Thoracic aorta (tissue), 2 donors: ENCODE measurements around the gene SLC25A17. TPM values are rescaled to one million over a fixed set of nuclear protein-coding genes. Genes with fewer than 3 reads are reported as not detected.
A peak's percentile ranks its signal among the peaks of the same experiment; 100 is the strongest.

ENCODE experiments used
- ATAC-seq: fragments of 150-250 bp; one replicate; pipeline ENCODE4 v1.8.0; 2017; ENCODE audit warnings: low read depth; ENCODE audit not compliant: insufficient number of reproducible peaks, low FRiP score
- DNase-seq: peaks from one replicate; pipeline ENCODE4 v3.0.0-alpha.2; 2020; ENCODE audit warnings: low spot score
- H3K27ac ChIP-seq, 2 donors: fragments of 200-600 bp; sonication (generic); 1 replicate in 1 of 2; 2 replicates in 1 of 2; pipeline ENCODE4 v1.5.1; 2016; ENCODE audit warnings: mild to moderate bottlenecking in 2 of 2, moderate library complexity in 2 of 2
- H3K27me3 ChIP-seq: fragments of 200-600 bp; sonication (generic); replicated peaks from 2 replicates; pipeline ENCODE4 v1.6.0; 2016; ENCODE audit warnings: mild to moderate bottlenecking; ENCODE audit not compliant: insufficient read depth
- H3K36me3 ChIP-seq: fragments of 200-600 bp; sonication (generic); one replicate; pipeline ENCODE4 v1.5.1; 2016
- H3K4me1 ChIP-seq, 2 donors: fragments of 200-600 bp; sonication (generic); 1 replicate in 1 of 2; 2 replicates in 1 of 2; pipeline versions ENCODE4 v1.5.1 to v1.6.0; 2016; ENCODE audit warnings: low read depth in 2 of 2, mild to moderate bottlenecking in 1 of 2; ENCODE audit not compliant: control insufficient read depth in 1 of 2
- H3K4me3 ChIP-seq: fragments of 200-600 bp; sonication (generic); 2 replicates; pipeline ENCODE4 v1.5.1; 2016; ENCODE audit warnings: mild to moderate bottlenecking
- H3K9me3 ChIP-seq: fragments of 200-600 bp; sonication (generic); 2 replicates; pipeline ENCODE4 v1.5.1; 2016
- total RNA-seq, 2 donors: library from RNA; depleted of rRNA; stranded (reverse); fragments of >200 nt; gene quantifications; one replicate each; pipeline versions ENCODE4 v1.1.0 to v1.2.3, GENCODE V29; 2016
- TF ChIP-seq, protein P1 (sequence below): fragments of 200-600 bp; sonication (generic); IDR thresholded peaks from one replicate; pipeline ENCODE4 v1.5.1; 2019; ENCODE audit warnings: antibody characterized with exemption

The SLC25A17 gene
- total RNA-seq, 2 donors from 2014 or later, result 14.4 to 17.9 TPM

GRCh38 chr22:40727070-40727963, 91.8 kb downstream of the SLC25A17 start:
- Histone ChIP-seq H3K27ac (no peak overlapping the region), H3K27me3 (no peaks in the 10 kb centered on the region), H3K36me3 (no peaks in the 10 kb centered on the region), H3K4me1 (no peaks in the 10 kb centered on the region), H3K9me3 (no peaks in the 10 kb centered on the region), H3K4me3 (no peak overlapping the region)
- ATAC-seq (no peak), DNase-seq (no peak)
- TF ChIP-seq, protein P1, sequence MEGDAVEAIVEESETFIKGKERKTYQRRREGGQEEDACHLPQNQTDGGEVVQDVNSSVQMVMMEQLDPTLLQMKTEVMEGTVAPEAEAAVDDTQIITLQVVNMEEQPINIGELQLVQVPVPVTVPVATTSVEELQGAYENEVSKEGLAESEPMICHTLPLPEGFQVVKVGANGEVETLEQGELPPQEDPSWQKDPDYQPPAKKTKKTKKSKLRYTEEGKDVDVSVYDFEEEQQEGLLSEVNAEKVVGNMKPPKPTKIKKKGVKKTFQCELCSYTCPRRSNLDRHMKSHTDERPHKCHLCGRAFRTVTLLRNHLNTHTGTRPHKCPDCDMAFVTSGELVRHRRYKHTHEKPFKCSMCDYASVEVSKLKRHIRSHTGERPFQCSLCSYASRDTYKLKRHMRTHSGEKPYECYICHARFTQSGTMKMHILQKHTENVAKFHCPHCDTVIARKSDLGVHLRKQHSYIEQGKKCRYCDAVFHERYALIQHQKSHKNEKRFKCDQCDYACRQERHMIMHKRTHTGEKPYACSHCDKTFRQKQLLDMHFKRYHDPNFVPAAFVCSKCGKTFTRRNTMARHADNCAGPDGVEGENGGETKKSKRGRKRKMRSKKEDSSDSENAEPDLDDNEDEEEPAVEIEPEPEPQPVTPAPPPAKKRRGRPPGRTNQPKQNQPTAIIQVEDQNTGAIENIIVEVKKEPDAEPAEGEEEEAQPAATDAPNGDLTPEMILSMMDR, result no peak

GRCh38 chr22:40726514-40726913, 92.6 kb downstream of the SLC25A17 start:
- ATAC-seq, result no peak
- Histone ChIP-seq H3K27me3 (no peaks in the 10 kb centered on the region), H3K9me3 (no peaks in the 10 kb centered on the region), H3K36me3 (no peaks in the 10 kb centered on the region), H3K27ac (no peak overlapping the region), H3K4me3 (no peak overlapping the region), H3K4me1 (peaks cover 0 to 2% of the 10 kb centered on the region in 2 donors)
- TF ChIP-seq, protein P1, result no peak
- no peak for DNase-seq

- H3K4me1 ChIP-seq, result peaks cover 3 to 14% of the 10 kb centered on the region in 2 donors
- no peak overlapping the region for H3K27ac ChIP-seq
- H3K36me3 ChIP-seq, result no peaks in the 10 kb centered on the region
- no peaks in the 10 kb centered on the region for H3K27me3 ChIP-seq
- no peaks in the 10 kb centered on the region for H3K9me3 ChIP-seq
- TF ChIP-seq, protein P1, result no peak
- no peak for DNase-seq
- no peak for ATAC-seq
- H3K4me3 ChIP-seq, result no peak overlapping the region
Measured at GRCh38 chr22:40723396-40723933, 95.7 kb downstream of the SLC25A17 start.

- DNase-seq (no peak), ATAC-seq (no peak)
Measured at GRCh38 chr22:40721266-40721665, 97.9 kb downstream of the SLC25A17 start.

More at GRCh38 chr22:40721266-40721665, 97.9 kb downstream of the SLC25A17 start:
- Histone ChIP-seq H3K9me3 (no peaks in the 10 kb centered on the region), H3K4me3 (peak overlapping the region; percentile 32), H3K36me3 (no peaks in the 10 kb centered on the region), H3K27ac (peak overlapping the region; percentile 7 to 65), H3K4me1 (peaks cover 3 to 14% of the 10 kb centered on the region in 2 donors), H3K27me3 (no peaks in the 10 kb centered on the region)
- TF ChIP-seq, protein P1, result no peak
